K562 (cell line): ENCODE data around the gene TTLL10.

Source experiments
- CEBPB ChIP-seq: fragments of 450-650 bp; IDR thresholded peaks from 2 replicates; pipeline ENCODE4 v1.6.1; 2016; ENCODE audit warnings: missing genetic modification characterization, missing compliant biosample characterization
- IRF2 ChIP-seq: sonication (generic); formaldehyde crosslinking; IDR thresholded peaks from 2 replicates; pipeline ENCODE4 v1.8.1; 2022; ENCODE audit warnings: mild to moderate bottlenecking, missing genetic modification reagents
- KDM1A ChIP-seq, 2 experiments: fragments of 450-650 bp; IDR thresholded peaks; 2 replicates each; pipeline ENCODE4 v1.6.1; 2016; ENCODE audit warnings: mild to moderate bottlenecking in 2 of 2
- L3MBTL2 ChIP-seq: fragments of 450-650 bp; IDR thresholded peaks from 2 replicates; pipeline ENCODE4 v1.6.1; 2016; ENCODE audit warnings: mild to moderate bottlenecking, moderate library complexity
- MTA2 ChIP-seq: fragments of 450-650 bp; IDR thresholded peaks from 2 replicates; pipeline ENCODE4 v1.6.1; 2016; ENCODE audit warnings: low read depth
- POLR2A ChIP-seq: fragments of 450-650 bp; conservative IDR thresholded peaks from 2 replicates; pipeline ENCODE4 v1.6.1; 2016
- POLR2AphosphoS5 ChIP-seq: IDR thresholded peaks from 2 replicates; pipeline ENCODE4 v1.6.1; 2011; ENCODE audit warnings: mild to moderate bottlenecking, low read depth, low read length, moderate library complexity; ENCODE audit not compliant: control insufficient read depth, insufficient read depth
- POU5F1 ChIP-seq: fragments of 150-350 bp; IDR thresholded peaks from 2 replicates; pipeline ENCODE4 v1.6.1; 2014; ENCODE audit warnings: borderline replicate concordance, low read length, low read depth, mild to moderate bottlenecking; ENCODE audit not compliant: partially characterized antibody
- ZBTB5 ChIP-seq: fragments of 450-650 bp; IDR thresholded peaks from 2 replicates; pipeline ENCODE4 v1.6.1; 2017; ENCODE audit warnings: antibody characterized with exemption
- ZC3H11A ChIP-seq: IDR thresholded peaks from 2 replicates; pipeline ENCODE4 v1.6.1; 2012; ENCODE audit warnings: low read depth, low read length, improper control_type of control experiment
- ZNF121 ChIP-seq: sonication (generic); formaldehyde crosslinking; conservative IDR thresholded peaks from 2 replicates; pipeline ENCODE4 v1.8.0; 2022; ENCODE audit warnings: missing genetic modification reagents
- ZNF175 ChIP-seq: fragments of 200-800 bp; sonication (Bioruptor generic); IDR thresholded peaks from 2 replicates; pipeline ENCODE4 v1.6.1; 2016; ENCODE audit warnings: low read depth, mild to moderate bottlenecking, missing genetic modification characterization, missing compliant biosample characterization

- TF ChIP-seq IRF2 (CRISPR knock-in tag), result no peak
- TF ChIP-seq POLR2A, result no peak
- TF ChIP-seq POU5F1, result no peak
- no peak for TF ChIP-seq KDM1A (IDR thresholded peaks at IDR 0.05)
- TF ChIP-seq ZNF175 (CRISPR knock-in tag), result no peak
- no peak for TF ChIP-seq POLR2AphosphoS5
- no peak for TF ChIP-seq ZNF121 (CRISPR knock-in tag)
- TF ChIP-seq L3MBTL2, result no peak
- no peak for TF ChIP-seq ZC3H11A
- TF ChIP-seq CEBPB, result no peak
- TF ChIP-seq ZBTB5, result no peak
- no peak for TF ChIP-seq MTA2
Observed at GRCh38 chr1:1242461-1243265, 69.0 kb downstream of the TTLL10 start.
